Testis (tissue), 3 donors: Measurements from ENCODE around the gene ORMDL2. TPM values are rescaled to one million over a fixed set of nuclear protein-coding genes. Genes with fewer than 3 reads are reported as not detected.

Source experiments
- DNase-seq: peaks from one replicate; pipeline ENCODE4 v3.0.0-alpha.2; 2019
- H3K27ac ChIP-seq, 2 donors: fragments of 200-600 bp; sonication (generic); one replicate each; pipeline ENCODE4 v1.5.1; 2019
- H3K27me3 ChIP-seq: fragments of 200-600 bp; sonication (generic); one replicate; pipeline ENCODE4 v1.5.1; 2019
- H3K36me3 ChIP-seq: fragments of 200-600 bp; sonication (generic); one replicate; pipeline ENCODE4 v1.5.1; 2017; ENCODE audit warnings: low read depth; ENCODE audit errors: missing control alignments
- H3K4me1 ChIP-seq: fragments of 200-600 bp; sonication (generic); one replicate; pipeline ENCODE4 v1.5.1; 2019
- H3K4me3 ChIP-seq, 2 donors: fragments of 200-600 bp; sonication (generic); one replicate each; pipeline ENCODE4 v1.5.1; 2017 to 2019
- H3K9me3 ChIP-seq: fragments of 200-600 bp; sonication (generic); one replicate; pipeline ENCODE4 v1.5.1; 2017
- CTCF ChIP-seq, 3 experiments: fragments of 450-650 bp in 2 of 3; fragments of 200-600 bp in 1 of 3; sonication (generic) in 1 of 3; IDR thresholded peaks; one replicate each; pipeline ENCODE4 v1.5.1; 2016 to 2019; ENCODE audit warnings: antibody characterized with exemption in 3 of 3, mild to moderate bottlenecking in 2 of 3, moderate library complexity in 1 of 3
- POLR2A ChIP-seq: fragments of 450-650 bp; IDR thresholded peaks from one replicate; pipeline ENCODE4 v1.6.1; 2017; ENCODE audit warnings: antibody characterized with exemption, mild to moderate bottlenecking, moderate library complexity
- WGBS, 2 donors: methylation state at CpG; one replicate each; pipeline ENCODE4 v1.1.5; 2018; 5-methylcytosine and 5-hydroxymethylcytosine counted together
- intact Hi-C: fragments of 100-400 bp; cut with DNase I; formaldehyde crosslinking; loops from one replicate; pipeline ENCODE4 v1.15.1; 2023; ENCODE audit warnings: low total_unique reads
- polyA plus RNA-seq: library from polyadenylated mRNA; stranded (reverse); fragments of 350-450 nt; fragmentation: Illumina TruSeq; extraction: RNeasy Lipid Tissue Mini Kit (QIAGEN cat#74804); gene quantifications from one replicate; pipeline ENCODE4 v1.2.3, GENCODE V29; 2014; ENCODE audit warnings: low read depth, low replicate concordance; ENCODE audit not compliant: insufficient read depth
- total RNA-seq, 2 donors: library from RNA; depleted of rRNA; stranded (reverse); fragments of >200 nt; gene quantifications; one replicate each; pipeline ENCODE4 v1.2.3, GENCODE V29; 2016

Gene ORMDL2
- total and polyA plus RNA-seq, 3 donors from 2014 or later: 16.2 to 82.4 (median 18.6) TPM

- 82 to 92% methylated on average over 2 of the region's 2 CpGs for WGBS, 2 donors
- intact Hi-C loops: no loop called here
- Histone ChIP-seq H3K4me3 (no peak overlapping the region), H3K4me1 (no peaks in the 10 kb centered on the region), H3K27ac (no peak overlapping the region), H3K9me3 (no peaks in the 10 kb centered on the region), H3K36me3 (no peaks in the 10 kb centered on the region), H3K27me3 (no peaks in the 10 kb centered on the region)
- no peak for DNase-seq
- TF ChIP-seq POLR2A: no peak
Observed at GRCh38 chr12:55789171-55789570, 28.7 kb upstream of the ORMDL2 start.

- 88 to 90% methylated on average over 4 of the region's 4 CpGs for WGBS, 2 donors
- H3K36me3 ChIP-seq: no peaks in the 10 kb centered on the region
Observed at GRCh38 chr12:55789893-55790292, 27.9 kb upstream of the ORMDL2 start.

GRCh38 chr12:55795950-55796349 lies 21.9 kb upstream of the ORMDL2 start:
- no peak overlapping the region for H3K27ac ChIP-seq
- H3K4me1 ChIP-seq: no peaks in the 10 kb centered on the region
- no peaks in the 10 kb centered on the region for H3K9me3 ChIP-seq
- no peaks in the 10 kb centered on the region for H3K27me3 ChIP-seq
- no peak overlapping the region for H3K4me3 ChIP-seq
- TF ChIP-seq CTCF (IDR thresholded peaks at IDR 0.05) (no peak), POLR2A (no peak)
- DNase-seq: no peak
- intact Hi-C loops: no loop called here
- no peaks in the 10 kb centered on the region for H3K36me3 ChIP-seq

More at GRCh38 chr12:55789893-55790292, 27.9 kb upstream of the ORMDL2 start:
- DNase-seq: no peak
- H3K4me3 ChIP-seq: no peak overlapping the region
- H3K9me3 ChIP-seq: no peaks in the 10 kb centered on the region
- H3K27me3 ChIP-seq: no peaks in the 10 kb centered on the region
- TF ChIP-seq POLR2A (no peak), CTCF (IDR thresholded peaks at IDR 0.05) (no peak)
- H3K4me1 ChIP-seq: no peaks in the 10 kb centered on the region
- no peak overlapping the region for H3K27ac ChIP-seq
- intact Hi-C loops: no loop called here

- Histone ChIP-seq H3K4me3 (no peak overlapping the region), H3K27me3 (no peaks in the 10 kb centered on the region), H3K36me3 (no peaks in the 10 kb centered on the region), H3K9me3 (no peaks in the 10 kb centered on the region), H3K27ac (no peak overlapping the region), H3K4me1 (no peaks in the 10 kb centered on the region)
- 48 to 58% methylated on average over 5 of the region's 5 CpGs for WGBS, 2 donors
- peak; percentile 32 for DNase-seq
- intact Hi-C loops: no loop called here
- TF ChIP-seq CTCF (IDR thresholded peaks at IDR 0.05) (peak; percentile 4 to 43 (median 40)), POLR2A (no peak)
Observed at GRCh38 chr12:55797068-55797467, 20.8 kb upstream of the ORMDL2 start.

GRCh38 chr12:55797550-55797949 lies 20.3 kb upstream of the ORMDL2 start:
- no peak for DNase-seq
- Histone ChIP-seq H3K4me1 (no peaks in the 10 kb centered on the region), H3K9me3 (no peaks in the 10 kb centered on the region), H3K36me3 (no peaks in the 10 kb centered on the region), H3K4me3 (no peak overlapping the region), H3K27me3 (no peaks in the 10 kb centered on the region), H3K27ac (no peak overlapping the region)
- intact Hi-C loops: no loop called here
- TF ChIP-seq POLR2A (no peak), CTCF (IDR thresholded peaks at IDR 0.05) (no peak)
- 77 to 80% methylated on average over 4 of the region's 4 CpGs for WGBS, 2 donors
